ENCODE measurements around the gene MEGF9. TPM values are rescaled to one million over a fixed set of nuclear protein-coding genes. Genes with fewer than 3 reads are reported as not detected.

Gene MEGF9
- total and polyA plus RNA-seq, 2 of the 13 experiments (the other 11 are each of a cell fraction or from before 2014, with no cell fraction given), result 3.1 to 3.3 TPM

DNA sequence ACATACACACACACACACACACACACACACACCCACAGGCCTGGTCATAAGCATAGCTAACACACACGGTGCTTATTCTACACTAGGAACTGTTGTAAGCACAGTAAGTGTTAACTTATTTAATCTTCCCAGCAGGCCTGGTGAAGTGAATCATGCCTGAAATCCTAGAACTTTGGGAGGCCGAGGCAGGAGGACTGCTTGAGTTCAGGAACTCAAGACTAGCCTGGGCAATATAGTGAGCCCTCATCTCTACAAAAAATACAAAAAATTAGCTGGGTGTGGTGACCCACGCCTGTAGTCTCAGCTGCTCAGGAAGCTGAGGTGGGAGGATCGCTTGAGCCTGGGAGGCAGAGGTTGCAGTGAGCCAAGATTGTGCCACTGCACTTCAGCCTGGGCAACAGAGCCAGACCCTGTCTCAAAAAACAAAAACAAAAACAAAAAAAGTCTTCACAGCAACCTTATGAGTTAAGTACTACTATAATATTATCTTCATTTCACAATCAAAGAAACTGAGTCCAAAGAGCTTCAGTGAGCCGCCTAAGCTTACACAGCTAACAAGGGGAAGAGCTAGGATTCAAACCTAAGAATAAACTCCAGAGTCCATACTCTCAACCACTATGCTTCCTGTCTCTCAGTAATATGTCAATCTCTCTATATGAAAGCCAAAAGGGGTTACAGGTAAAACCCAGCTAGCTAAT is 2.3 kb downstream of the MEGF9 start (continued):
- TF ChIP-seq SMAD9 (CRISPR knock-in tag; IDR thresholded peaks at IDR 0.05) (no peak), SRSF1 (optimal IDR thresholded peaks at IDR 0.05; ENCODE audit: low read depth, low read length) (no peak), PHF21A (CRISPR knock-in tag; IDR thresholded peaks at IDR 0.05) (peak; percentile 26; the same call in 1 of the 2 replicates), ZNF770 (CRISPR knock-in tag; IDR thresholded peaks at IDR 0.05) (peak; percentile 84), ZC3H13 (CRISPR knock-in tag; IDR thresholded peaks at IDR 0.05) (no peak), SIX4 (CRISPR knock-in tag; IDR thresholded peaks at IDR 0.05) (no peak), TBX3 (IDR thresholded peaks at IDR 0.05; ENCODE audit: borderline replicate concordance) (no peak), ZNF878 (CRISPR knock-in tag; IDR thresholded peaks at IDR 0.05) (no peak), NFRKB (IDR thresholded peaks at IDR 0.05) (no peak), ERF (CRISPR knock-in tag; IDR thresholded peaks at IDR 0.05) (no peak), SIN3B (IDR thresholded peaks at IDR 0.05; ENCODE audit: low read length) (no peak), NCOA2 (CRISPR knock-in tag; IDR thresholded peaks at IDR 0.05) (0 out of 2 replicates have a peak, but pooled peaks have one; percentile 10)
- TF ChIP-seq, protein P1, sequence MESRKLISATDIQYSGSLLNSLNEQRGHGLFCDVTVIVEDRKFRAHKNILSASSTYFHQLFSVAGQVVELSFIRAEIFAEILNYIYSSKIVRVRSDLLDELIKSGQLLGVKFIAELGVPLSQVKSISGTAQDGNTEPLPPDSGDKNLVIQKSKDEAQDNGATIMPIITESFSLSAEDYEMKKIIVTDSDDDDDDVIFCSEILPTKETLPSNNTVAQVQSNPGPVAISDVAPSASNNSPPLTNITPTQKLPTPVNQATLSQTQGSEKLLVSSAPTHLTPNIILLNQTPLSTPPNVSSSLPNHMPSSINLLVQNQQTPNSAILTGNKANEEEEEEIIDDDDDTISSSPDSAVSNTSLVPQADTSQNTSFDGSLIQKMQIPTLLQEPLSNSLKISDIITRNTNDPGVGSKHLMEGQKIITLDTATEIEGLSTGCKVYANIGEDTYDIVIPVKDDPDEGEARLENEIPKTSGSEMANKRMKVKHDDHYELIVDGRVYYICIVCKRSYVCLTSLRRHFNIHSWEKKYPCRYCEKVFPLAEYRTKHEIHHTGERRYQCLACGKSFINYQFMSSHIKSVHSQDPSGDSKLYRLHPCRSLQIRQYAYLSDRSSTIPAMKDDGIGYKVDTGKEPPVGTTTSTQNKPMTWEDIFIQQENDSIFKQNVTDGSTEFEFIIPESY (CRISPR knock-in tag; IDR thresholded peaks at IDR 0.05), result no peak
- TF ChIP-seq, protein P2, sequence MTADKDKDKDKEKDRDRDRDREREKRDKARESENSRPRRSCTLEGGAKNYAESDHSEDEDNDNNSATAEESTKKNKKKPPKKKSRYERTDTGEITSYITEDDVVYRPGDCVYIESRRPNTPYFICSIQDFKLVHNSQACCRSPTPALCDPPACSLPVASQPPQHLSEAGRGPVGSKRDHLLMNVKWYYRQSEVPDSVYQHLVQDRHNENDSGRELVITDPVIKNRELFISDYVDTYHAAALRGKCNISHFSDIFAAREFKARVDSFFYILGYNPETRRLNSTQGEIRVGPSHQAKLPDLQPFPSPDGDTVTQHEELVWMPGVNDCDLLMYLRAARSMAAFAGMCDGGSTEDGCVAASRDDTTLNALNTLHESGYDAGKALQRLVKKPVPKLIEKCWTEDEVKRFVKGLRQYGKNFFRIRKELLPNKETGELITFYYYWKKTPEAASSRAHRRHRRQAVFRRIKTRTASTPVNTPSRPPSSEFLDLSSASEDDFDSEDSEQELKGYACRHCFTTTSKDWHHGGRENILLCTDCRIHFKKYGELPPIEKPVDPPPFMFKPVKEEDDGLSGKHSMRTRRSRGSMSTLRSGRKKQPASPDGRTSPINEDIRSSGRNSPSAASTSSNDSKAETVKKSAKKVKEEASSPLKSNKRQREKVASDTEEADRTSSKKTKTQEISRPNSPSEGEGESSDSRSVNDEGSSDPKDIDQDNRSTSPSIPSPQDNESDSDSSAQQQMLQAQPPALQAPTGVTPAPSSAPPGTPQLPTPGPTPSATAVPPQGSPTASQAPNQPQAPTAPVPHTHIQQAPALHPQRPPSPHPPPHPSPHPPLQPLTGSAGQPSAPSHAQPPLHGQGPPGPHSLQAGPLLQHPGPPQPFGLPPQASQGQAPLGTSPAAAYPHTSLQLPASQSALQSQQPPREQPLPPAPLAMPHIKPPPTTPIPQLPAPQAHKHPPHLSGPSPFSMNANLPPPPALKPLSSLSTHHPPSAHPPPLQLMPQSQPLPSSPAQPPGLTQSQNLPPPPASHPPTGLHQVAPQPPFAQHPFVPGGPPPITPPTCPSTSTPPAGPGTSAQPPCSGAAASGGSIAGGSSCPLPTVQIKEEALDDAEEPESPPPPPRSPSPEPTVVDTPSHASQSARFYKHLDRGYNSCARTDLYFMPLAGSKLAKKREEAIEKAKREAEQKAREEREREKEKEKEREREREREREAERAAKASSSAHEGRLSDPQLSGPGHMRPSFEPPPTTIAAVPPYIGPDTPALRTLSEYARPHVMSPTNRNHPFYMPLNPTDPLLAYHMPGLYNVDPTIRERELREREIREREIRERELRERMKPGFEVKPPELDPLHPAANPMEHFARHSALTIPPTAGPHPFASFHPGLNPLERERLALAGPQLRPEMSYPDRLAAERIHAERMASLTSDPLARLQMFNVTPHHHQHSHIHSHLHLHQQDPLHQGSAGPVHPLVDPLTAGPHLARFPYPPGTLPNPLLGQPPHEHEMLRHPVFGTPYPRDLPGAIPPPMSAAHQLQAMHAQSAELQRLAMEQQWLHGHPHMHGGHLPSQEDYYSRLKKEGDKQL (CRISPR knock-in tag; IDR thresholded peaks at IDR 0.05; ENCODE audit: low read depth), result no peak
- TF ChIP-seq, protein P3, sequence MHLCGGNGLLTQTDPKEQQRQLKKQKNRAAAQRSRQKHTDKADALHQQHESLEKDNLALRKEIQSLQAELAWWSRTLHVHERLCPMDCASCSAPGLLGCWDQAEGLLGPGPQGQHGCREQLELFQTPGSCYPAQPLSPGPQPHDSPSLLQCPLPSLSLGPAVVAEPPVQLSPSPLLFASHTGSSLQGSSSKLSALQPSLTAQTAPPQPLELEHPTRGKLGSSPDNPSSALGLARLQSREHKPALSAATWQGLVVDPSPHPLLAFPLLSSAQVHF (CRISPR knock-in tag; IDR thresholded peaks at IDR 0.05), result no peak
